HepG2 (cell line): ENCODE results near the gene MIPEP. TPM values are rescaled to one million over a fixed set of nuclear protein-coding genes. Genes with fewer than 3 reads are reported as not detected.
A peak's percentile ranks its signal among the peaks of the same experiment; 100 is the strongest.

ENCODE experiments used
- ARNT2 ChIP-seq: sonication (generic); formaldehyde crosslinking; IDR thresholded peaks from 2 replicates; pipeline ENCODE4 v1.8.0; 2022; ENCODE audit warnings: mild to moderate bottlenecking, low read depth, missing genetic modification reagents, moderate library complexity
- ASH2L ChIP-seq: fragments of 300-600, 200-600 bp; sonication (generic); IDR thresholded peaks from 2 replicates; pipeline ENCODE4 v1.7.0; 2017; ENCODE audit warnings: low read depth, mild to moderate bottlenecking, moderate library complexity, mixed read lengths, low read length; ENCODE audit not compliant: insufficient read length
- CEBPG ChIP-seq: IDR thresholded peaks from 2 replicates; pipeline ENCODE4 v1.6.1; 2016
- DNMT3B ChIP-seq: conservative IDR thresholded peaks from 2 replicates; pipeline ENCODE4 v1.6.1; 2016; ENCODE audit warnings: missing biosample characterization, control low read depth
- GABPB1 ChIP-seq: IDR thresholded peaks from 2 replicates; pipeline ENCODE4 v1.6.1; 2016; ENCODE audit warnings: mild to moderate bottlenecking, missing genetic modification reagents, moderate library complexity, missing compliant biosample characterization
- GLMP ChIP-seq: sonication (generic); formaldehyde crosslinking; IDR thresholded peaks from 2 replicates; pipeline ENCODE4 v1.9.0; 2021; ENCODE audit warnings: missing genetic modification reagents, mild to moderate bottlenecking, borderline replicate concordance
- HDAC2 ChIP-seq: sonication (generic); formaldehyde crosslinking; IDR thresholded peaks from 2 replicates; pipeline ENCODE4 v1.4.0; 2020; ENCODE audit warnings: missing genetic modification reagents
- NFIB ChIP-seq: sonication (generic); formaldehyde crosslinking; IDR thresholded peaks from 2 replicates; pipeline ENCODE4 v1.9.0; 2021; ENCODE audit warnings: missing genetic modification reagents, mild to moderate bottlenecking, borderline replicate concordance
- NR2F1 ChIP-seq, 2 experiments: fragments of 450-650 bp in 1 of 2; formaldehyde crosslinking in 1 of 2; IDR thresholded peaks; 2 replicates each; pipeline versions ENCODE4 v1.5.0 to v1.6.1; 2016 to 2020; ENCODE audit warnings: mild to moderate bottlenecking in 1 of 2, missing compliant biosample characterization in 1 of 2, missing genetic modification reagents in 1 of 2, moderate library complexity in 1 of 2
- SIX4 ChIP-seq: sonication (generic); formaldehyde crosslinking; IDR thresholded peaks from 2 replicates; pipeline ENCODE4 v1.4.0; 2020; ENCODE audit warnings: missing genetic modification reagents
- YY1 ChIP-seq: IDR thresholded peaks from 2 replicates; pipeline ENCODE4 v1.6.1; 2011; ENCODE audit warnings: low read length, low read depth, moderate library complexity, mild to moderate bottlenecking; ENCODE audit not compliant: insufficient read depth, insufficient replicate concordance
- ZBTB43 ChIP-seq: sonication (generic); formaldehyde crosslinking; conservative IDR thresholded peaks from 2 replicates; pipeline ENCODE4 v1.4.0; 2020; ENCODE audit warnings: missing genetic modification reagents
- ZNF337 ChIP-seq: sonication (generic); formaldehyde crosslinking; IDR thresholded peaks from 2 replicates; pipeline ENCODE4 v1.5.1; 2020; ENCODE audit warnings: missing genetic modification reagents, low read depth, mild to moderate bottlenecking, borderline replicate concordance
- ZNF704 ChIP-seq: sonication (generic); formaldehyde crosslinking; IDR thresholded peaks from 2 replicates; pipeline ENCODE4 v1.8.1; 2023; ENCODE audit warnings: mild to moderate bottlenecking, inconsistent platforms, moderate library complexity, missing genetic modification reagents, borderline replicate concordance
- ZNF850 ChIP-seq: sonication (generic); formaldehyde crosslinking; conservative IDR thresholded peaks from 2 replicates; pipeline ENCODE4 v1.9.0; 2021; ENCODE audit warnings: mild to moderate bottlenecking, missing genetic modification reagents
- ZNF879 ChIP-seq: sonication (generic); formaldehyde crosslinking; IDR thresholded peaks from 2 replicates; pipeline ENCODE4 v1.8.1; 2023; ENCODE audit warnings: missing genetic modification reagents
- ZNF891 ChIP-seq: sonication (generic); formaldehyde crosslinking; IDR thresholded peaks from 2 replicates; pipeline ENCODE4 v1.5.0; 2020; ENCODE audit warnings: mild to moderate bottlenecking, missing genetic modification reagents
- polyA plus RNA-seq, 8 experiments: library from polyadenylated mRNA; depleted of rRNA in 3 of 8; stranded (reverse) in 7 of 8; unstranded in 1 of 8; fragments of >200 nt; fragmentation: Illumina TruSeq in 4 of 8; extraction: Trizol in 4 of 8; gene quantifications; 2 replicates each; pipeline versions ENCODE4 v1.2.1 to v1.2.3, GENCODE V29; 2011 to 2016; ENCODE audit warnings: low read depth in 4 of 8, missing spikeins in 1 of 8, mixed read lengths in 1 of 8; ENCODE audit not compliant: insufficient read depth in 1 of 8
- total RNA-seq, 5 experiments: library from RNA; depleted of rRNA; stranded (reverse); fragments of >200 nt; fragmentation: Illumina TruSeq; extraction: Trizol; gene quantifications; 2 replicates each; pipeline ENCODE4 v1.2.3, GENCODE V29; 2016; ENCODE audit warnings: low read depth in 1 of 5
- TF ChIP-seq, protein P1 (sequence below), 2 experiments: sonication (generic) in 1 of 2; formaldehyde crosslinking in 1 of 2; IDR thresholded peaks; 2 replicates each; pipeline versions ENCODE4 v1.6.1 to v1.9.0; 2014 to 2022; ENCODE audit warnings: antibody characterized with exemption in 1 of 2, borderline replicate concordance in 1 of 2, inconsistent platforms in 1 of 2, low read depth in 1 of 2, missing genetic modification reagents in 1 of 2

Gene MIPEP
- total and polyA plus RNA-seq, 2 of the 13 experiments (the other 11 are each of a cell fraction or from before 2014, with no cell fraction given): 9.3 to 24.1 TPM

DNA sequence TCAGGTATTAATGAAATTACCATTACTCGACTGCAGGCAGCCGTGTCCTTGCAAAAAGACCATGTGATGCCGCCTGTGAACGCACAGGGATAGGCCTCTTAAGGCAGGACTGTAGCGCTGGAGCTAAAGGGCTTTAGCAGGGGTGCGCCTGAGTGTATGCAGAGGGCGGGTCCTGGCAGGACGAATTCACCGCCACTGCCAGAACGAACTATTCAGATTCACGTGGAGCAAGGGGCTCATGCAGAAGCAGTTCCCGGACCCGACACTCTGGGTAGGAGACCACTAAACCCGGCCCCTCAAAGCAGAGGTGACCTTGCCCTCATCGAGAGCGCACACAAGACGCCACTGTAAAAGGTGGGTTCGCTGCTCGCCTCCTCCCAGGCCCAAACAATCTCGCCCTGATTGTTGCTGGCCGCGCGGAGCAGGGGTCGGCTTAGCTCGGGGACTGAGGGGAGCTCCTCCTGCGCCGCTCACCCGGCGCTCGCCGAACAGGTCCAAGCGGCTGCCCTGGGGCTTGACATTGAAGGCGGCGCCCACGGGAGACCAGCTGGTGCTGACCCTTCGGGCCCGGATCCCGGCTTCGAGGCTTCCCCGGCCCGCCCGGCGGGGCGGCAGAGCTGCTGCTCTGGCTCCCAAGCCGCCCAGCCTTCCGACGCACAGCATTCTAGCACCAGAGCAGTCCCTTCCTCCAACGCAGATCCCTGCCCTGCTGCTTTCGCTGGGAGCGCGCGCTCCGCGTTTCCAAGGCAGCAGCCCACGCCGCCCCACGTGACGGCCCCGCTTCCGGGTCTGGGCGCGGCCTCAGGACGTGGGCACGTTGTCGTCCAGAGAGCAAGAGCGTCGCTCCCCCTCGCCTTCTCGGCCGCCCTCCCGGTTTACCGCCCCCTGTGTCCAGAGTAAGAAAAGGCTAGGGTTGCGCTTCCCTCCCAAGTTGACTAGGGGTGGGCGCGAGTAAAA is at the start of gene MIPEP (continued):
- TF ChIP-seq YY1: peak; percentile 65
- TF ChIP-seq ZBTB43: peak; percentile 42; the same call in 1 of the 2 replicates
- TF ChIP-seq, protein P1, sequence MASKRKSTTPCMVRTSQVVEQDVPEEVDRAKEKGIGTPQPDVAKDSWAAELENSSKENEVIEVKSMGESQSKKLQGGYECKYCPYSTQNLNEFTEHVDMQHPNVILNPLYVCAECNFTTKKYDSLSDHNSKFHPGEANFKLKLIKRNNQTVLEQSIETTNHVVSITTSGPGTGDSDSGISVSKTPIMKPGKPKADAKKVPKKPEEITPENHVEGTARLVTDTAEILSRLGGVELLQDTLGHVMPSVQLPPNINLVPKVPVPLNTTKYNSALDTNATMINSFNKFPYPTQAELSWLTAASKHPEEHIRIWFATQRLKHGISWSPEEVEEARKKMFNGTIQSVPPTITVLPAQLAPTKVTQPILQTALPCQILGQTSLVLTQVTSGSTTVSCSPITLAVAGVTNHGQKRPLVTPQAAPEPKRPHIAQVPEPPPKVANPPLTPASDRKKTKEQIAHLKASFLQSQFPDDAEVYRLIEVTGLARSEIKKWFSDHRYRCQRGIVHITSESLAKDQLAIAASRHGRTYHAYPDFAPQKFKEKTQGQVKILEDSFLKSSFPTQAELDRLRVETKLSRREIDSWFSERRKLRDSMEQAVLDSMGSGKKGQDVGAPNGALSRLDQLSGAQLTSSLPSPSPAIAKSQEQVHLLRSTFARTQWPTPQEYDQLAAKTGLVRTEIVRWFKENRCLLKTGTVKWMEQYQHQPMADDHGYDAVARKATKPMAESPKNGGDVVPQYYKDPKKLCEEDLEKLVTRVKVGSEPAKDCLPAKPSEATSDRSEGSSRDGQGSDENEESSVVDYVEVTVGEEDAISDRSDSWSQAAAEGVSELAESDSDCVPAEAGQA (IDR thresholded peaks at IDR 0.05; ENCODE audit: low read depth): peak; percentile 53
- TF ChIP-seq, protein P1 (CRISPR knock-in tag; IDR thresholded peaks at IDR 0.05; ENCODE audit: borderline replicate concordance): no peak
- no peak for TF ChIP-seq ZNF879
- TF ChIP-seq CEBPG (CRISPR knock-in tag): peak; percentile 9; the same call in 1 of the 2 replicates
- TF ChIP-seq GLMP (CRISPR knock-in tag): no peak
- TF ChIP-seq HDAC2: peak; percentile 87
- TF ChIP-seq GABPB1 (CRISPR knock-in tag): peak; percentile 96
- TF ChIP-seq ZNF704 (CRISPR knock-in tag): no peak
- TF ChIP-seq ZNF891 (CRISPR knock-in tag): no peak
- TF ChIP-seq ZNF850 (CRISPR knock-in tag): no peak
- no peak for TF ChIP-seq ARNT2 (CRISPR knock-in tag)
- TF ChIP-seq DNMT3B: no peak
- TF ChIP-seq NFIB (CRISPR knock-in tag): no peak
- no peak for TF ChIP-seq ZNF337
- no peak; a peak in 1 of 4 replicates for TF ChIP-seq NR2F1 (CRISPR knock-in tag; IDR thresholded peaks at IDR 0.05)
- peak; percentile 48; the same call in 1 of the 2 replicates for TF ChIP-seq SIX4
- peak; percentile 79 for TF ChIP-seq ASH2L
